Thoracic aorta (tissue), 2 donors: Measurements from ENCODE around the gene AFAP1L1. TPM values are rescaled to one million over a fixed set of nuclear protein-coding genes. Genes with fewer than 3 reads are reported as not detected.

ENCODE experiments used
- ATAC-seq: fragments of 150-250 bp; one replicate; pipeline ENCODE4 v1.8.0; 2017; ENCODE audit warnings: low read depth; ENCODE audit not compliant: insufficient number of reproducible peaks, low FRiP score
- DNase-seq: peaks from one replicate; pipeline ENCODE4 v3.0.0-alpha.2; 2020; ENCODE audit warnings: low spot score
- H3K27ac ChIP-seq, 2 donors: fragments of 200-600 bp; sonication (generic); 1 replicate in 1 of 2; 2 replicates in 1 of 2; pipeline ENCODE4 v1.5.1; 2016; ENCODE audit warnings: mild to moderate bottlenecking in 2 of 2, moderate library complexity in 2 of 2
- H3K27me3 ChIP-seq: fragments of 200-600 bp; sonication (generic); replicated peaks from 2 replicates; pipeline ENCODE4 v1.6.0; 2016; ENCODE audit warnings: mild to moderate bottlenecking; ENCODE audit not compliant: insufficient read depth
- H3K36me3 ChIP-seq: fragments of 200-600 bp; sonication (generic); one replicate; pipeline ENCODE4 v1.5.1; 2016
- H3K4me1 ChIP-seq, 2 donors: fragments of 200-600 bp; sonication (generic); 1 replicate in 1 of 2; 2 replicates in 1 of 2; pipeline versions ENCODE4 v1.5.1 to v1.6.0; 2016; ENCODE audit warnings: low read depth in 2 of 2, mild to moderate bottlenecking in 1 of 2; ENCODE audit not compliant: control insufficient read depth in 1 of 2
- H3K4me3 ChIP-seq: fragments of 200-600 bp; sonication (generic); 2 replicates; pipeline ENCODE4 v1.5.1; 2016; ENCODE audit warnings: mild to moderate bottlenecking
- H3K9me3 ChIP-seq: fragments of 200-600 bp; sonication (generic); 2 replicates; pipeline ENCODE4 v1.5.1; 2016
- total RNA-seq, 2 donors: library from RNA; depleted of rRNA; stranded (reverse); fragments of >200 nt; gene quantifications; one replicate each; pipeline versions ENCODE4 v1.1.0 to v1.2.3, GENCODE V29; 2016
- TF ChIP-seq, protein P1 (sequence below): fragments of 200-600 bp; sonication (generic); IDR thresholded peaks from one replicate; pipeline ENCODE4 v1.5.1; 2019; ENCODE audit warnings: antibody characterized with exemption

The AFAP1L1 gene
- total RNA-seq, 2 donors from 2014 or later = 6.8 to 10.4 TPM

DNA sequence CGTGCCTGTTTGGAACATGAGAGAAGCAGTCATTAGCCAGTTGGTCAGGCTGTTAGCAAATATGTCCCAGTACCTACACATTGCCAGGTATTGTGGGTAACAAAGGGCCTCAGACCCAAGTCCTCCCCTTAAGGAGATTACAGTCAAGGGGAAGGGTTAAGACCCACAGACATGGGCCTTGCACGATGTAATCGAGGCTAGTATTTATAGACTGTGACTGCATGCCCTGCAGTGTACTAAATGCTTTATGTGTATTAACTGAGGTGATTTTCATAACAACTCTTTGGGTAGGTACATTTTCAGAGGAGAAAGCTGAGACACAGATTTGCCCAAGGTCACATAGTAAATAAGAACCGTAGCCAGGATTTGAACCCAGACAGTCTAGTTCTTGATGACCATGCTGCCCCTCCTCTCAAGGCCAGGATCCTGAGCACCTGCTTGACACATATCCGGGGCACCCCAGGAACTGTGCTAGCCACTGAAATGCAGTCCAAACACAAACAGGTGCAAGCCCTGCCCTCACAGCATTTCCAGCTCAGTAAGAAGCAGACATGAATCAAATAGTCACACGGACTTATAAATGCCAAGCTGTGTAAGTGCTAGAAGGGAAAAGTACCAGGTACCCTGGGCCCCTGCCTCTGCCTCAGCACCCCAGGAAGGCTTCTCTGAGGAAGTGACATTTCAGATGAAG, 41.6 kb downstream of the AFAP1L1 start:
- H3K27ac ChIP-seq = no peak overlapping the region
- no peak for ATAC-seq
- TF ChIP-seq, protein P1, sequence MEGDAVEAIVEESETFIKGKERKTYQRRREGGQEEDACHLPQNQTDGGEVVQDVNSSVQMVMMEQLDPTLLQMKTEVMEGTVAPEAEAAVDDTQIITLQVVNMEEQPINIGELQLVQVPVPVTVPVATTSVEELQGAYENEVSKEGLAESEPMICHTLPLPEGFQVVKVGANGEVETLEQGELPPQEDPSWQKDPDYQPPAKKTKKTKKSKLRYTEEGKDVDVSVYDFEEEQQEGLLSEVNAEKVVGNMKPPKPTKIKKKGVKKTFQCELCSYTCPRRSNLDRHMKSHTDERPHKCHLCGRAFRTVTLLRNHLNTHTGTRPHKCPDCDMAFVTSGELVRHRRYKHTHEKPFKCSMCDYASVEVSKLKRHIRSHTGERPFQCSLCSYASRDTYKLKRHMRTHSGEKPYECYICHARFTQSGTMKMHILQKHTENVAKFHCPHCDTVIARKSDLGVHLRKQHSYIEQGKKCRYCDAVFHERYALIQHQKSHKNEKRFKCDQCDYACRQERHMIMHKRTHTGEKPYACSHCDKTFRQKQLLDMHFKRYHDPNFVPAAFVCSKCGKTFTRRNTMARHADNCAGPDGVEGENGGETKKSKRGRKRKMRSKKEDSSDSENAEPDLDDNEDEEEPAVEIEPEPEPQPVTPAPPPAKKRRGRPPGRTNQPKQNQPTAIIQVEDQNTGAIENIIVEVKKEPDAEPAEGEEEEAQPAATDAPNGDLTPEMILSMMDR = no peak
- H3K9me3 ChIP-seq = no peaks in the 10 kb centered on the region
- no peaks in the 10 kb centered on the region for H3K36me3 ChIP-seq
- H3K4me3 ChIP-seq = no peak overlapping the region
- H3K4me1 ChIP-seq = no peaks in the 10 kb centered on the region
- H3K27me3 ChIP-seq = no peaks in the 10 kb centered on the region
- DNase-seq = no peak

DNA sequence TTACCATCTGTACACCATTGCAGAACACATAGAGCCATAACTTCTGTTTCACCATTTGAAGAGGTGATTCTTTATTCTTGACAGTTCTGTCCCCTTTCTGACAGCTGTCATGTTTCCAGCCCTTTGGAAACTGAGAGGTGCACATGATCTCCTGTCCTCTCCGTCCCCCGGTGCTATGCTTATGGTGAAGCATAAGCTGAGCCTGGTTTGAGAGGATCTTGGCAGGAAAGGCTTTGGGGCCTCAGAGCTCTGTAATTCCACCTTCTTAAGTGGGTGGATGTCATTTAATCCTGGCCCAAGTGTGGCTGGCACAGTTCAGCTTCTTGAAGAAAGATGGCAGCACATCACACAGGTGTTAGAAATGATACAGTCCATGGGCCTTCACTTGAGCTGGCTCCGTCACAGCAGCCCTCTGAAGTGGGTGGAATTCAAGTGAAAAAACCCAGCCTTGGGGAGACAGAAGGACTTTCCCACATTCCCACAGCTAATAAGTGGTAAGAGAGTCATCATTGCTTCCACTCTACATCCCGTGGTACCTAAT, 43.0 kb downstream of the AFAP1L1 start:
- Histone ChIP-seq H3K36me3 (no peaks in the 10 kb centered on the region), H3K27me3 (no peaks in the 10 kb centered on the region), H3K4me3 (no peak overlapping the region), H3K27ac (no peak overlapping the region), H3K4me1 (no peaks in the 10 kb centered on the region), H3K9me3 (no peaks in the 10 kb centered on the region)
- ATAC-seq (no peak), DNase-seq (no peak)
- TF ChIP-seq, protein P1 = no peak

DNA sequence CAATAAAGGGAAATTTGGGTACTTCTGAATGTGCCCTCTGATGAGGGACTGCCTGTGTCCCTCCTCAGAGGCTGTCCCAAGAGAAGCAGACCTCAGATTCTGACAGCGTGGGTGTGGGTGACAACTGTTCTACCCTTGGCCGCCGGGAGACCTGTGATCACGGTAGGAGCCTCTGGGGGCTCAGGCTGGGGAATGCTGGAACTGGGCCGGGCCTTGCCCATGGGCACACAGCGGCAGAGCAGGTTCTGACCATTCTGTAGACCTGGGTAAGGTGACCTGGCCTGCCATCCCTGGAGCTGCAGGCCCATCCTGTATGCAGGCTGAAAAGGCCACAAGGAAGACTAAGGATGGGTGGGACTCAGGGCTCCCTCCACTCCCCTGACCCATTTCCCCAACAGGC, 44.1 kb downstream of the AFAP1L1 start:
- Histone ChIP-seq H3K9me3 (no peaks in the 10 kb centered on the region), H3K36me3 (no peaks in the 10 kb centered on the region), H3K4me1 (no peaks in the 10 kb centered on the region), H3K27ac (no peak overlapping the region), H3K27me3 (no peaks in the 10 kb centered on the region), H3K4me3 (no peak overlapping the region)
- ATAC-seq = no peak
- TF ChIP-seq, protein P1 = no peak
- no peak for DNase-seq

DNA sequence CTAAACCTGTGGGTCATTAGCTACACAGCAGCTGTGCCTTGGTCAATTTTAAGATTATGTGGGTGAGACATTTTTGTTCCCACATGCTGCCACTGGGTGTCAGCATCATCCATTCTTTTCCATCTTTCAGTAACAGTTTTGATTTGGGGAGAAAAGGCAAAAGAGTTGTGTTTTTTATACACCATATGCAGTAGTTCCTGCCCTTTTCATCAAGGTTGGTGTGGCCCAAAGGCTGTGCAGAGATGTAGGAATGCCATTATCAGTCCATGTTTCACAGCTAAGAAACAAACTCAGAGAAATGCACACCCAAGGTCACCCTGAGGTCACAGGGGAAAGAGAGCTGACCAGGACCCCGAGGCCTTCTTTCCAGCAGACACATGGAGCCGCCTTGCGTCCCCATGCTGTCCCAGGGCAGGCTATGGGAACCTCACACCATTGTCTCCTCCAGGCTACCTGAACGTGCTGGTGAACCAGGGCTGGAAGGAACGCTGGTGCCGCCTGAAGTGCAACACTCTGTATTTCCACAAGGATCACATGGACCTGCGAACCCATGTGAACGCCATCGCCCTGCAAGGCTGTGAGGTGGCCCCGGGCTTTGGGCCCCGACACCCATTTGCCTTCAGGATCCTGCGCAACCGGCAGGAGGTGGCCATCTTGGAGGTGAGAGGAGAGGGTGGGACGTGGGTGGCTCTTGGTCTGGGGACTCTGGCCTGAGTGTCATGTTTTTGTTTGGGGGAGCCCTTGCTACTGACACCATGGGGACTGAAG, 45.8 kb downstream of the AFAP1L1 start:
- ATAC-seq (no peak), DNase-seq (no peak)
- Histone ChIP-seq H3K27me3 (no peaks in the 10 kb centered on the region), H3K4me1 (no peaks in the 10 kb centered on the region), H3K4me3 (no peak overlapping the region), H3K36me3 (no peaks in the 10 kb centered on the region), H3K27ac (no peak overlapping the region), H3K9me3 (no peaks in the 10 kb centered on the region)
- TF ChIP-seq, protein P1 = peak; percentile 73

DNA sequence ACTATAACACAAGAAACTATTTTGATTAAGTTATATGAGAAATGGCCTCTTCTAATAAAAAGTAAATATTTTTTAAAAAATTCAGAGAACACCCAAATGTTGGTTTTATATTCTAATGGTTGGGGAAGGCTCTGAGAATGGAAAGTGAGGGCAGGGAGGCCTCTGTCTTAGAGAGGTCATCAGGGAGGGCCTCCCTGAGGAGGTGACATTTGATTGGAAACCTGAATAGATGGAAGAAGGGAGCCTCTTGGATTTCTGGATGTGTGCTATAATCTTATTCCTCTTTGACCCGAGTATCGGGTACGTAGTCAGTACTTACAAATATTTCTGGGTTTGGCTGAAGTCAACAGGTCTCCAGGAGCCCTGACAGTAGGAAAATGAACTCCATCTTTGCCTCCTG, 47.5 kb downstream of the AFAP1L1 start:
- H3K9me3 ChIP-seq = no peaks in the 10 kb centered on the region
- no peaks in the 10 kb centered on the region for H3K27me3 ChIP-seq
- no peaks in the 10 kb centered on the region for H3K36me3 ChIP-seq
- ATAC-seq = no peak
- no peaks in the 10 kb centered on the region for H3K4me1 ChIP-seq
- H3K4me3 ChIP-seq = no peak overlapping the region
- no peak for DNase-seq
- H3K27ac ChIP-seq = no peak overlapping the region
- TF ChIP-seq, protein P1 = no peak
